KMS-11 (cell line): Measurements from ENCODE around the gene C11orf98.
A peak's percentile ranks its signal among the peaks of the same experiment; 100 is the strongest.
"Not testable (repeated sequence)": the region's sequence is repeated elsewhere in the genome, so short reads cannot be mapped to it uniquely, and the experiment has no call there.

Experiments
- H2AFZ ChIP-seq: fragments of 200-600 bp; sonication (generic); 2 replicates; pipeline ENCODE4 v1.6.1; 2016; ENCODE audit warnings: antibody characterized with exemption, mixed run types, low read depth
- H3K27ac ChIP-seq: fragments of 200-600 bp; sonication (generic); 2 replicates; pipeline ENCODE4 v1.6.1; 2016; ENCODE audit warnings: mild to moderate bottlenecking, mixed run types
- H3K27me3 ChIP-seq: fragments of 200-600 bp; sonication (generic); 2 replicates; pipeline ENCODE4 v1.6.1; 2017; ENCODE audit warnings: mild to moderate bottlenecking, low read depth, mixed run types, moderate library complexity; ENCODE audit not compliant: insufficient read depth
- H3K36me3 ChIP-seq: fragments of 200-600 bp; sonication (generic); 2 replicates; pipeline ENCODE4 v1.6.1; 2017; ENCODE audit warnings: mild to moderate bottlenecking, mixed run types; ENCODE audit not compliant: insufficient read depth
- H3K4me1 ChIP-seq: fragments of 200-600 bp; sonication (generic); 2 replicates; pipeline ENCODE4 v1.6.1; 2016; ENCODE audit warnings: mild to moderate bottlenecking, low read depth, mixed run types; ENCODE audit not compliant: poor library complexity, severe bottlenecking
- H3K4me2 ChIP-seq: fragments of 200-600 bp; sonication (generic); 2 replicates; pipeline ENCODE4 v1.7.0; 2016; ENCODE audit warnings: mild to moderate bottlenecking, mixed run types
- H3K4me3 ChIP-seq: fragments of 200-600 bp; sonication (generic); IDR thresholded peaks from 2 replicates; pipeline ENCODE4 v1.6.1; 2017; ENCODE audit warnings: low read depth, low read length, mixed read lengths; ENCODE audit not compliant: insufficient read depth
- H3K79me2 ChIP-seq: fragments of 200-600 bp; sonication (generic); 2 replicates; pipeline ENCODE4 v1.6.1; 2016; ENCODE audit warnings: low read depth, mixed run types; ENCODE audit not compliant: insufficient read depth
- H3K9ac ChIP-seq: fragments of 200-600 bp; sonication (generic); 2 replicates; pipeline ENCODE4 v1.6.1; 2016; ENCODE audit warnings: mild to moderate bottlenecking, mixed run types
- H4K20me1 ChIP-seq: fragments of 200-600 bp; sonication (generic); 2 replicates; pipeline ENCODE4 v1.6.1; 2016; ENCODE audit warnings: mild to moderate bottlenecking, mixed run types; ENCODE audit not compliant: insufficient read depth
- CTCF ChIP-seq: fragments of 200-600 bp; sonication (generic); conservative IDR thresholded peaks from 2 replicates; pipeline ENCODE4 v1.6.1; 2017; ENCODE audit warnings: low read depth, mild to moderate bottlenecking, antibody characterized with exemption, low read length, moderate library complexity, mixed read lengths

C11orf98 gene

GRCh38 chr11:62707277-62707861 lies 42.4 kb upstream of the C11orf98 start, which contains the start of the genes BSCL2 and GNG3:
Gene BSCL2, minus strand, starts transcription at chr11:62707424. Its CDS starts 229 bp downstream, at chr11:62707195.
Gene GNG3, plus strand, starts transcription at chr11:62707676. Its CDS starts 620 bp downstream, at chr11:62708296.
- Histone ChIP-seq H3K4me1 (peaks cover 54% of the 10 kb centered on the region), H3K27ac (no peak within 1 kb of the TSS), H3K9ac (no peak within 1 kb of the TSS; the same call in 1 of the 2 replicates), H2AFZ (peak within 1 kb of the TSS; percentile 50), H3K27me3 (no peaks in the 10 kb centered on the region), H3K4me2 (peak within 1 kb of the TSS; percentile 97), H3K79me2 (peaks cover 9% of the 10 kb centered on the region; the same call in 1 of the 2 replicates), H3K4me3 (no peak within 1 kb of the TSS), H4K20me1 (no peaks in the 10 kb centered on the region), H3K36me3 (no peaks in the 10 kb centered on the region)
- no peak for TF ChIP-seq CTCF

- Histone ChIP-seq H3K27me3 (no peaks in the 10 kb centered on the region), H3K4me1 (peaks cover 49% of the 10 kb centered on the region), H3K4me2 (peak overlapping the region; percentile 83), H3K4me3 (no peak overlapping the region), H3K9ac (no peak overlapping the region), H3K79me2 (peaks cover 9% of the 10 kb centered on the region; the same call in 1 of the 2 replicates), H3K36me3 (no peaks in the 10 kb centered on the region), H4K20me1 (no peaks in the 10 kb centered on the region), H2AFZ (peak overlapping the region; percentile 50; the same call in 1 of the 2 replicates), H3K27ac (no peak overlapping the region)
- no peak for TF ChIP-seq CTCF
Measured at GRCh38 chr11:62706850-62707247, 41.8 kb upstream of the C11orf98 start.

GRCh38 chr11:62705880-62706849 lies 41.2 kb upstream of the C11orf98 start:
- Histone ChIP-seq H3K4me3 (no peak overlapping the region), H3K27ac (peak overlapping the region; percentile 82), H3K9ac (peak overlapping the region; percentile 76), H3K4me2 (peak overlapping the region; percentile 83), H3K79me2 (peaks cover 3% of the 10 kb centered on the region; the same call in 1 of the 2 replicates), H2AFZ (peak overlapping the region; percentile 75), H3K27me3 (no peaks in the 10 kb centered on the region), H4K20me1 (no peaks in the 10 kb centered on the region), H3K36me3 (no peaks in the 10 kb centered on the region), H3K4me1 (peaks cover 42% of the 10 kb centered on the region)
- no peak for TF ChIP-seq CTCF

GRCh38 chr11:62705413-62705812 lies 40.4 kb upstream of the C11orf98 start:
- Histone ChIP-seq H4K20me1 (no peaks in the 10 kb centered on the region), H3K36me3 (no peaks in the 10 kb centered on the region), H3K4me1 (peaks cover 35% of the 10 kb centered on the region), H2AFZ (peak overlapping the region; percentile 75; the same call in 1 of the 2 replicates), H3K4me2 (peak overlapping the region; percentile 66), H3K9ac (peak overlapping the region; percentile 76), H3K27ac (peak overlapping the region; percentile 82), H3K4me3 (no peak overlapping the region), H3K27me3 (no peaks in the 10 kb centered on the region), H3K79me2 (no peaks in the 10 kb centered on the region; the same call in 1 of the 2 replicates)
- TF ChIP-seq CTCF, result no peak

GRCh38 chr11:62703921-62704320 lies 38.9 kb upstream of the C11orf98 start:
- H3K4me3 ChIP-seq, H4K20me1 ChIP-seq, H3K4me2 ChIP-seq, H2AFZ ChIP-seq, H3K79me2 ChIP-seq, H3K27me3 ChIP-seq, H3K9ac ChIP-seq, H3K36me3 ChIP-seq, H3K27ac ChIP-seq: not testable (repeated sequence)
- H3K4me1 ChIP-seq, result peaks cover 29% of the 10 kb centered on the region
